Endothelial cell of umbilical vein (primary cell): Measurements from ENCODE around the gene RNU6-9. TPM values are rescaled to one million over a fixed set of nuclear protein-coding genes. Genes with fewer than 3 reads are reported as not detected.

ENCODE experiments used
- BruUV-seq: library from RNA; stranded (reverse); fragments of 400-500 nt; replicated peaks from 2 replicates; lab custom pipeline; 2021; lab: Mats Ljungman, UMichigan
- CTCF ChIA-PET: fragments of 300-600, 350-600 bp; sonication (Branson Sonifier 250); formaldehyde crosslinking; loops from one replicate; lab custom pipeline; 2021; ENCODE audit warnings: antibody characterized with exemption, inconsistent platforms; lab: Charles Lee
- POLR2A ChIA-PET: fragments of 300-600, 350-600 bp; sonication (Branson Sonifier 250); formaldehyde crosslinking; loops from one replicate; lab custom pipeline; 2021; ENCODE audit warnings: antibody characterized with exemption, inconsistent platforms; lab: Charles Lee
- DNase-seq: peaks from one replicate; pipeline ENCODE4 v3.0.0-alpha.2; 2011; ENCODE audit warnings: low read depth, low spot score
- FAIRE-seq: peaks from 2 replicates; lab custom pipeline; 2011; peaks lifted over from hg19 to GRCh38; lab: Jason Lieb, UNC
- H2AFZ ChIP-seq: 2 replicates; pipeline ENCODE4 v1.6.0; 2012; ENCODE audit warnings: low read depth, low read length, control low read depth, inconsistent platforms
- H3K27ac ChIP-seq: 2 replicates; pipeline ENCODE4 v1.5.1; 2011; ENCODE audit warnings: low read depth, mild to moderate bottlenecking, control low read depth, low read length, moderate library complexity; ENCODE audit not compliant: insufficient read depth
- H3K27me3 ChIP-seq, 2 experiments: 2 replicates each; pipeline versions ENCODE4 v1.6.0 to v1.6.1; 2011; ENCODE audit warnings: low read length in 2 of 2, mixed read lengths in 1 of 2; ENCODE audit not compliant: control insufficient read depth in 2 of 2, insufficient read depth in 2 of 2
- H3K36me3 ChIP-seq, 2 experiments: 2 replicates in 1 of 2; 3 replicates in 1 of 2; pipeline ENCODE4 v1.5.1; 2011; ENCODE audit warnings: low read length in 2 of 2, mild to moderate bottlenecking in 1 of 2, moderate library complexity in 1 of 2; ENCODE audit not compliant: control insufficient read depth in 2 of 2, insufficient read depth in 2 of 2; ENCODE audit errors: extremely low read depth in 1 of 2
- H3K4me1 ChIP-seq: 3 replicates; pipeline ENCODE4 v1.5.1; 2011; ENCODE audit warnings: mild to moderate bottlenecking, low read length; ENCODE audit not compliant: control insufficient read depth, insufficient read depth; ENCODE audit errors: extremely low read depth
- H3K4me2 ChIP-seq: 2 replicates; pipeline ENCODE4 v1.6.1; 2011; ENCODE audit warnings: low read length, control low read depth, mixed read lengths; ENCODE audit not compliant: insufficient read depth
- H3K4me3 ChIP-seq, 3 experiments: fragments of 200-600 bp in 1 of 3; sonication (generic), shearing (Covaris generic) in 1 of 3; replicated peaks in 1 of 3; 2 replicates each; pipeline ENCODE4 v1.5.1; 2011 to 2016; ENCODE audit warnings: control low read depth in 3 of 3, low read length in 3 of 3, mild to moderate bottlenecking in 2 of 3, inconsistent platforms in 1 of 3, low read depth in 1 of 3, moderate library complexity in 1 of 3; ENCODE audit not compliant: insufficient read depth in 1 of 3
- H3K79me2 ChIP-seq: 2 replicates; pipeline ENCODE4 v1.6.0; 2012; ENCODE audit warnings: low read length, inconsistent platforms; ENCODE audit not compliant: control insufficient read depth, insufficient read depth
- H3K9ac ChIP-seq: replicated peaks from 2 replicates; pipeline ENCODE3; 2011; ENCODE audit warnings: low read length, control low read depth; ENCODE audit not compliant: insufficient read depth; ENCODE audit errors: extremely low read depth
- H3K9me1 ChIP-seq: replicated peaks from 3 replicates; pipeline ENCODE4 v1.6.0; 2011; ENCODE audit warnings: mild to moderate bottlenecking, low read length; ENCODE audit not compliant: control insufficient read depth, insufficient read depth; ENCODE audit errors: extremely low read depth
- H3K9me3 ChIP-seq: replicated peaks from 2 replicates; pipeline ENCODE4 v1.5.1; 2012; ENCODE audit warnings: low read length, inconsistent platforms; ENCODE audit not compliant: control insufficient read depth, insufficient read depth
- H4K20me1 ChIP-seq: replicated peaks from 2 replicates; pipeline ENCODE3; 2011; ENCODE audit warnings: mild to moderate bottlenecking, low read length; ENCODE audit not compliant: control insufficient read depth, insufficient read depth; ENCODE audit errors: extremely low read depth
- EZH2 ChIP-seq: IDR thresholded peaks from 2 replicates; pipeline ENCODE4 v1.6.1; 2012; ENCODE audit warnings: borderline replicate concordance, low read depth, mild to moderate bottlenecking, moderate library complexity, low read length, inconsistent platforms; ENCODE audit not compliant: severe bottlenecking
- JUN ChIP-seq: IDR thresholded peaks from 2 replicates; pipeline ENCODE4 v1.6.1; 2011; ENCODE audit warnings: borderline replicate concordance, low read depth; ENCODE audit not compliant: insufficient read length, insufficient read depth
- POLR2AphosphoS5 ChIP-seq: IDR thresholded peaks from 2 replicates; pipeline ENCODE4 v1.6.1; 2012; ENCODE audit warnings: low read depth, mild to moderate bottlenecking, control low read depth, low read length, moderate library complexity; ENCODE audit not compliant: insufficient read depth
- dilution Hi-C: fragments of 300-500 bp; cut with MboI; formaldehyde crosslinking; loops from one replicate; pipeline ENCODE4 v1.15.0; 2019; ENCODE audit warnings: low sequenced_read_pairs; ENCODE audit not compliant: extremely low pct_ligation_motif_present
- intact Hi-C: fragments of 100-400 bp; cut with micrococcal nuclease; formaldehyde crosslinking; loops from one replicate; pipeline ENCODE4 v1.10.0; 2022
- polyA plus RNA-seq, 4 experiments: library from polyadenylated mRNA; depleted of rRNA in 3 of 4; stranded (reverse) in 3 of 4; unstranded in 1 of 4; fragments of >200 nt; gene quantifications; 2 replicates each; pipeline versions ENCODE4 v1.2.1 to v1.2.3, GENCODE V29; 2011 to 2012; ENCODE audit warnings: missing spikeins in 1 of 4
- total RNA-seq: library from RNA; stranded (reverse); gene quantifications from 2 replicates; pipeline ENCODE4 v1.2.3, GENCODE V29; 2021
- TF ChIP-seq, protein P1 (sequence below), 2 donors: IDR thresholded peaks; 1 replicate in 1 of 2; 2 replicates in 1 of 2; pipeline ENCODE4 v1.5.1; 2011; ENCODE audit warnings: low read length in 2 of 2, mild to moderate bottlenecking in 2 of 2, moderate library complexity in 2 of 2, control low read depth in 1 of 2, inconsistent platforms in 1 of 2, low read depth in 1 of 2; ENCODE audit not compliant: insufficient read depth in 1 of 2; ENCODE audit errors: extremely low read depth in 1 of 2

The RNU6-9 gene
- total and polyA plus RNA-seq, 2 donors (not counting 3 experiments of a cell fraction or from before 2014, with no cell fraction given) = not detected

DNA sequence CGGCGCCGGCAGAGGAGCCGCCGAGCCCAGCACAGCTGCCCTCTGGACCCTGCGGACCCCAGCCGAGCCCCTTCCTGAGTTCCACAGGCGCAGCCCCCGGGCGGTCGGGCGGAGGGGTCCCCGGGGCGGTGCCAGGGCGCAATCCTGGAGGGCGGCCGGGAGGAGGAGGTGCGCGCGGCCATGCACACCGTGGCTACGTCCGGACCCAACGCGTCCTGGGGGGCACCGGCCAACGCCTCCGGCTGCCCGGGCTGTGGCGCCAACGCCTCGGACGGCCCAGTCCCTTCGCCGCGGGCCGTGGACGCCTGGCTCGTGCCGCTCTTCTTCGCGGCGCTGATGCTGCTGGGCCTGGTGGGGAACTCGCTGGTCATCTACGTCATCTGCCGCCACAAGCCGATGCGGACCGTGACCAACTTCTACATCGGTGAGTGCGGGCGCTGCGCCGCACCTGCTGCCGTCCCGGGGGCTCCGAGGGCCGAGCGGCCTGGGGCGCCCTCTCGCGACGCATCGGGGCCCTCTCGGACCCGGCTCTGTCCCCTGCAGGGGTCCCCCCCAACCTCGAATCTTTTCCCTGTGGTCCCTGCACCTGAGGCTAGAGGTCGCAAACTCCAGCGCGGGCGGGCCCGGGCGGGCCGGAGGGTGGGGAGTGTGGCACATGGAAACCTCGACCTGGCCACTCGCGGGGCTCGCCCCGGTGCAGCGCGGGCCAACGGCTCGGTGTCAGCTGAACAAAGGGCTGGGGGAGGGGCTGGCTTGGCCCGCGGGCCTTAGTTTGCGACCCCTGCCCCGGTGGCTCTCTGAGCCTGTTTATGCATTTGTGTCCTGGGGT is 24.3 kb downstream of the RNU6-9 start, which contains the start of gene KISS1R:
Gene KISS1R (plus strand): TSS at position 11 of the 829 bp plus-strand sequence. CDS start 170 bp downstream, at position 181.
- no peaks in the 10 kb centered on the region for H3K36me3 ChIP-seq
- no peak within 1 kb of the TSS for H2AFZ ChIP-seq
- FAIRE-seq (no peak), DNase-seq (no peak)
- dilution Hi-C loops (no loop called here), intact Hi-C loops (no loop called here)
- no peaks in the 10 kb centered on the region for H4K20me1 ChIP-seq
- no peak within 1 kb of the TSS for H3K4me2 ChIP-seq
- no peak within 1 kb of the TSS for H3K4me3 ChIP-seq
- TF ChIP-seq, protein P1, sequence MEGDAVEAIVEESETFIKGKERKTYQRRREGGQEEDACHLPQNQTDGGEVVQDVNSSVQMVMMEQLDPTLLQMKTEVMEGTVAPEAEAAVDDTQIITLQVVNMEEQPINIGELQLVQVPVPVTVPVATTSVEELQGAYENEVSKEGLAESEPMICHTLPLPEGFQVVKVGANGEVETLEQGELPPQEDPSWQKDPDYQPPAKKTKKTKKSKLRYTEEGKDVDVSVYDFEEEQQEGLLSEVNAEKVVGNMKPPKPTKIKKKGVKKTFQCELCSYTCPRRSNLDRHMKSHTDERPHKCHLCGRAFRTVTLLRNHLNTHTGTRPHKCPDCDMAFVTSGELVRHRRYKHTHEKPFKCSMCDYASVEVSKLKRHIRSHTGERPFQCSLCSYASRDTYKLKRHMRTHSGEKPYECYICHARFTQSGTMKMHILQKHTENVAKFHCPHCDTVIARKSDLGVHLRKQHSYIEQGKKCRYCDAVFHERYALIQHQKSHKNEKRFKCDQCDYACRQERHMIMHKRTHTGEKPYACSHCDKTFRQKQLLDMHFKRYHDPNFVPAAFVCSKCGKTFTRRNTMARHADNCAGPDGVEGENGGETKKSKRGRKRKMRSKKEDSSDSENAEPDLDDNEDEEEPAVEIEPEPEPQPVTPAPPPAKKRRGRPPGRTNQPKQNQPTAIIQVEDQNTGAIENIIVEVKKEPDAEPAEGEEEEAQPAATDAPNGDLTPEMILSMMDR (IDR thresholded peaks at IDR 0.05; ENCODE audit: extremely low read depth in 1 of 2, insufficient read depth in 1 of 2, low read depth in 1 of 2, low read length in 2 of 2) = peak; percentile 31 to 58
- TF ChIP-seq EZH2 (peak; percentile 99), JUN (no peak)
- peaks cover 6% of the 10 kb centered on the region for H3K4me1 ChIP-seq
- ChIA-PET CTCF (interaction anchor here (0.9 kb wide), 1 partner anchor 61 kb away, joined by 3 read pairs; no protein-coding TSS in a partner anchor), POLR2A (no interaction called here)
- H3K27me3 ChIP-seq = peaks cover 28 to 35% of the 10 kb centered on the region in 2 experiments
- no peaks in the 10 kb centered on the region for H3K9me3 ChIP-seq
- no peak within 1 kb of the TSS for H3K9ac ChIP-seq
- no peak within 1 kb of the TSS for H3K27ac ChIP-seq
- H3K9me1 ChIP-seq = no peaks in the 10 kb centered on the region
- no peaks in the 10 kb centered on the region for H3K79me2 ChIP-seq
- BruUV-seq = no TSS peak

DNA sequence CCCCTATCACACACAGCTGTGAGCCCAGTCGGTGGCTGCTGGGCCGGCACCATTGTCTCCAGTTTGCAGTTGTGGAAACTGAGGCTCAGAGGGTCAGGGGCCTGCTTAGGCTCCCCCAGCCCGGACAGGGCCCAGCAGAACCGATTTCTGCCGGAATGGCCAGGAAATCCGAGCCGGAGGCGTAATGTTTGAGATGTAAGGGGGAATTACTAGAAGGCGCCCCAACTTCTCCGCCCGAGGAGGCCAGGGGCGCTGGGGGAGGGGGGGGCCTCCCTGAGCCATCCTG is 24.8 kb downstream of the RNU6-9 start:
- ChIA-PET POLR2A (no interaction called here), CTCF (interaction anchor here (0.9 kb wide), 1 partner anchor 62 kb away, joined by 3 read pairs; no protein-coding TSS in a partner anchor)
- Histone ChIP-seq H3K79me2 (no peaks in the 10 kb centered on the region), H3K9ac (no peak overlapping the region), H3K27me3 (peaks cover 28 to 35% of the 10 kb centered on the region in 2 experiments), H3K4me1 (peaks cover 6% of the 10 kb centered on the region), H3K36me3 (no peaks in the 10 kb centered on the region), H4K20me1 (no peaks in the 10 kb centered on the region), H3K4me3 (no peak overlapping the region), H3K27ac (no peak overlapping the region), H3K4me2 (no peak overlapping the region), H3K9me3 (no peaks in the 10 kb centered on the region), H3K9me1 (no peaks in the 10 kb centered on the region), H2AFZ (no peak overlapping the region)
- intact Hi-C loops = no loop called here
- TF ChIP-seq POLR2AphosphoS5 = no peak
- peak; percentile 97 for TF ChIP-seq EZH2
- DNase-seq = no peak
- no peak for FAIRE-seq
- no TSS peak for BruUV-seq
- dilution Hi-C loops = no loop called here
